ENCODE results near the gene PDZD8. TPM values are rescaled to one million over a fixed set of nuclear protein-coding genes. Genes with fewer than 3 reads are reported as not detected.

Gene PDZD8
- total and polyA plus RNA-seq, 8 donors, result 4.6 to 55.9 (median 39.9) TPM

GRCh38 chr10:117275121-117275520, 100.1 kb downstream of the PDZD8 start:
- 44 to 45% methylated on average over 3 of the region's 3 CpGs for WGBS, 2 donors
- Histone ChIP-seq H3K4me1 (peaks cover 0 to 4% (median 0%) of the 10 kb centered on the region in 3 donors), H3K27me3 (no peaks in the 10 kb centered on the region), H3K4me3 (no peak overlapping the region), H3K27ac (no peak overlapping the region), H3K36me3 (no peaks in the 10 kb centered on the region), H3K9me3 (no peaks in the 10 kb centered on the region)
- no peak for FAIRE-seq
- ATAC-seq, result peak in 1 of 4 donors; percentile 25
- TF ChIP-seq, protein P1, sequence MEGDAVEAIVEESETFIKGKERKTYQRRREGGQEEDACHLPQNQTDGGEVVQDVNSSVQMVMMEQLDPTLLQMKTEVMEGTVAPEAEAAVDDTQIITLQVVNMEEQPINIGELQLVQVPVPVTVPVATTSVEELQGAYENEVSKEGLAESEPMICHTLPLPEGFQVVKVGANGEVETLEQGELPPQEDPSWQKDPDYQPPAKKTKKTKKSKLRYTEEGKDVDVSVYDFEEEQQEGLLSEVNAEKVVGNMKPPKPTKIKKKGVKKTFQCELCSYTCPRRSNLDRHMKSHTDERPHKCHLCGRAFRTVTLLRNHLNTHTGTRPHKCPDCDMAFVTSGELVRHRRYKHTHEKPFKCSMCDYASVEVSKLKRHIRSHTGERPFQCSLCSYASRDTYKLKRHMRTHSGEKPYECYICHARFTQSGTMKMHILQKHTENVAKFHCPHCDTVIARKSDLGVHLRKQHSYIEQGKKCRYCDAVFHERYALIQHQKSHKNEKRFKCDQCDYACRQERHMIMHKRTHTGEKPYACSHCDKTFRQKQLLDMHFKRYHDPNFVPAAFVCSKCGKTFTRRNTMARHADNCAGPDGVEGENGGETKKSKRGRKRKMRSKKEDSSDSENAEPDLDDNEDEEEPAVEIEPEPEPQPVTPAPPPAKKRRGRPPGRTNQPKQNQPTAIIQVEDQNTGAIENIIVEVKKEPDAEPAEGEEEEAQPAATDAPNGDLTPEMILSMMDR (IDR thresholded peaks at IDR 0.05), result no peak
- DNase-seq, result no peak
- intact Hi-C loops (cut with DNase I), result no loop called here

- TF ChIP-seq, protein P1 (IDR thresholded peaks at IDR 0.05), result no peak
- H3K4me3 ChIP-seq, result no peak overlapping the region
- WGBS, 2 donors, result 93 to 97% methylated on average over 5 of the region's 5 CpGs
- FAIRE-seq, result no peak
- intact Hi-C loops (cut with DNase I), result no loop called here
- peaks cover 0 to 4% (median 0%) of the 10 kb centered on the region in 3 donors for H3K4me1 ChIP-seq
- no peak overlapping the region for H3K27ac ChIP-seq
- H3K36me3 ChIP-seq, result no peaks in the 10 kb centered on the region
- H3K27me3 ChIP-seq, result no peaks in the 10 kb centered on the region
- ATAC-seq, result no peak
- no peak for DNase-seq
- no peaks in the 10 kb centered on the region for H3K9me3 ChIP-seq
Observed at GRCh38 chr10:117274509-117274908, 100.7 kb downstream of the PDZD8 start.

DNA sequence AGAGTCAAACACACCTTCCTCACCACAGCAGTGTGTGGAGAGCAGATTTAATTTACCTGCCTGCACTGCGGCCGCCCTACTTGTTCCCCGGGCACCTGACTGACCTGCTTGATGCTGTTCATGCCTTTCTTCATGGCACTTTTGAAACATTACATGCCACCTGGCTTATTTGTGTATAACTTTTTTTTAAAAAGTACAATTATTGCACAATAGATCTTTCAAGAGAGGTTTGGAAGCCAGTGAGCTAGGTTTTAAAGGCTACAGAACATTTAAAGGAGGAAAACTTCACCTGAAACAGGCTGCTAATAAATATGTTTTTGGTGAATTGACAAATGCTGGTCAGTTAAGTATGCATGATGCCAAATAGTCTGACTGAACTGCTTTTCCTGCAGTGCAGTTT, 101.3 kb downstream of the PDZD8 start:
- Histone ChIP-seq H3K4me3 (no peak overlapping the region), H3K4me1 (peaks cover 0 to 1% (median 0%) of the 10 kb centered on the region in 3 donors), H3K27ac (no peak overlapping the region), H3K27me3 (no peaks in the 10 kb centered on the region), H3K36me3 (no peaks in the 10 kb centered on the region), H3K9me3 (no peaks in the 10 kb centered on the region)
- no peak for ATAC-seq
- TF ChIP-seq, protein P1 (IDR thresholded peaks at IDR 0.05), result no peak
- no peak for DNase-seq
- 82 to 87% methylated on average over 3 of the region's 3 CpGs for WGBS, 2 donors
- intact Hi-C loops (cut with DNase I), result no loop called here
- no peak for FAIRE-seq

GRCh38 chr10:117272195-117273076, 102.8 kb downstream of the PDZD8 start:
- H3K4me3 ChIP-seq, result no peak overlapping the region
- no peak overlapping the region for H3K27ac ChIP-seq
- H3K27me3 ChIP-seq, result no peaks in the 10 kb centered on the region
- TF ChIP-seq, protein P1 (IDR thresholded peaks at IDR 0.05), result no peak
- no peak for FAIRE-seq
- WGBS, 2 donors, result 64 to 72% methylated on average over 13 of the region's 13 CpGs
- DNase-seq, result no peak
- ATAC-seq, result peak in 1 of 4 donors; percentile 6
- no peaks in the 10 kb centered on the region for H3K4me1 ChIP-seq
- H3K9me3 ChIP-seq, result no peaks in the 10 kb centered on the region
- H3K36me3 ChIP-seq, result no peaks in the 10 kb centered on the region
- intact Hi-C loops (cut with DNase I), result no loop called here

DNA sequence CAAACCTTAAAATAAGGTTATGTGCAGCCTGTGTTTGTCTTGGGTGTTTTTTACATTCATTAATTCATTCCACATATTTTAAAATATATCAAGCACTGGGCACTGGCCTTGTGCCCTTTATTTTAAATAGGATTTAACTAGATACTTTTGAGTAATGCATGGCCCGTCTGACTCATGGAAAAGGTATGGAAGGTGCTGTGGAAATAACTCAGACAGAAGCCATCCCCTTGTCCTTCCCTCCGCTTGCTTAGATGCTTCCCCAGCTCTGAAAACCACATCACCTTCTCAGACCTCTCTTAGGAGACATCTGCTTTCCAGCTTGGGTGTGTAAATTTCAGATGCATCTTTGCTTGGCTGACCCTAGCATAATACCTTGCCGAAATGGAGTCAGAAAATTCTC, 103.8 kb downstream of the PDZD8 start:
- H3K4me3 ChIP-seq, result no peak overlapping the region
- FAIRE-seq, result no peak
- DNase-seq, result no peak
- no peaks in the 10 kb centered on the region for H3K36me3 ChIP-seq
- H3K4me1 ChIP-seq, result no peaks in the 10 kb centered on the region
- WGBS, 2 donors, result 84 to 89% methylated on average over 3 of the region's 3 CpGs
- no peak overlapping the region for H3K27ac ChIP-seq
- intact Hi-C loops (cut with DNase I), result no loop called here
- no peaks in the 10 kb centered on the region for H3K9me3 ChIP-seq
- H3K27me3 ChIP-seq, result no peaks in the 10 kb centered on the region
- TF ChIP-seq, protein P1 (IDR thresholded peaks at IDR 0.05), result no peak
- ATAC-seq, result no peak

All from pancreas (tissue), 10 donors.